ENCODE data around the gene MAPK10. TPM values are rescaled to one million over a fixed set of nuclear protein-coding genes. Genes with fewer than 3 reads are reported as not detected.

Gene MAPK10
- polyA plus RNA-seq, 3 donors: 0.36 TPM; not detected in 2

DNA sequence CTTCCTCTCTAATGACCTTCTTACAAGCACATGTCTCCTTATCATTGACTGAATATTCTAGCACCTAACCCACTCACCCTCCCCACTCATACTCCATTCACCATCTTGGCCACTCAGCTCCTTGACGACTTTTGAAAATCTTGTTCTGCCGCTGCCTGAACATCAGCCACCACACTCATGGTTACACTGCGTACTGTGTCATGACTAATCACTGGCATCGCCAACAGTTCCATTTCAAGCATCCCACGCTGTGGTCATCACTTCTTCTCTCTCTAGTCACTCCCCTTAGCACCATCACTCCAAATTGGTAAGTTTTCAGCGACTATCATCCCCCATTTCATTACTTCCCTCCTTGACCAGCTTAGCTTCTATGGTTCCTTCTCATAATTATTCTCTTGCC is 352.8 kb downstream of the MAPK10 start:
- Histone ChIP-seq H3K36me3 (replicated peaks in 1 of 2; ENCODE audit: control insufficient read depth in 1 of 2, insufficient read depth in 2 of 2, low read length in 2 of 2) (peaks cover 0 to 9% of the 10 kb centered on the region in 2 donors), H3K9me3 (replicated peaks in 1 of 2; ENCODE audit: control insufficient read depth in 1 of 2, insufficient read depth in 1 of 2, low read length in 2 of 2) (no peaks in the 10 kb centered on the region), H4K20me1 (ENCODE audit: insufficient read depth, low read length) (no peaks in the 10 kb centered on the region), H3K27me3 (ENCODE audit: control insufficient read depth in 2 of 2, insufficient read depth in 2 of 2, low read length in 2 of 2) (no peaks in the 10 kb centered on the region), H3K27ac (ENCODE audit: low read depth in 1 of 2, low read length in 2 of 2) (no peak overlapping the region), H3K9ac (ENCODE audit: insufficient read depth, low read length, poor library complexity, severe bottlenecking) (no peak overlapping the region), H3K4me1 (ENCODE audit: control insufficient read depth in 1 of 2, insufficient read depth in 2 of 2, low read length in 2 of 2) (no peaks in the 10 kb centered on the region), H3K4me2 (replicated peaks; ENCODE audit: extremely low read depth, low read length, poor library complexity, severe bottlenecking) (no peak overlapping the region), H3K4me3 (replicated peaks in 1 of 3; ENCODE audit: low read depth in 2 of 3, low read length in 3 of 3) (no peak overlapping the region), H2AFZ (ENCODE audit: insufficient read depth, low read depth, low read length, poor library complexity, severe bottlenecking) (no peak overlapping the region), H3K79me2 (ENCODE audit: insufficient read depth, low read length) (no peaks in the 10 kb centered on the region)
- H3K4me1 Mint-ChIP-seq: no peaks in the 10 kb centered on the region
- TF ChIP-seq CTCF (IDR thresholded peaks at IDR 0.05): no peak
- intact Hi-C loops (cut with micrococcal nuclease): no loop called here
- no peak overlapping the region for H3K27ac Mint-ChIP-seq
- WGBS (ENCODE audit: insufficient coverage): 98% methylated on average over 6 of the region's 6 CpGs
- peaks cover 0 to 2% (median 0%) of the 10 kb centered on the region in 7 donors for H3K9me3 Mint-ChIP-seq
- H3K4me3 Mint-ChIP-seq: no peak overlapping the region
- H3K27me3 Mint-ChIP-seq (ENCODE audit: low read depth in 3 of 3): no peaks in the 10 kb centered on the region
- no peak for DNase-seq
- H3K36me3 Mint-ChIP-seq: peaks cover 12% of the 10 kb centered on the region in 2 donors

GRCh38 chr4:86006057-86006456 is 353.8 kb downstream of the MAPK10 start:
- H4K20me1 ChIP-seq (ENCODE audit: insufficient read depth, low read length): no peaks in the 10 kb centered on the region
- H3K9me3 Mint-ChIP-seq: peaks cover 0 to 2% (median 0%) of the 10 kb centered on the region in 7 donors
- H3K27ac Mint-ChIP-seq: no peak overlapping the region
- H3K9ac ChIP-seq (ENCODE audit: insufficient read depth, low read length, poor library complexity, severe bottlenecking): no peak overlapping the region
- H3K36me3 ChIP-seq (replicated peaks in 1 of 2; ENCODE audit: control insufficient read depth in 1 of 2, insufficient read depth in 2 of 2, low read length in 2 of 2): peaks cover 0 to 14% of the 10 kb centered on the region in 2 donors
- no peaks in the 10 kb centered on the region for H3K9me3 ChIP-seq (replicated peaks in 1 of 2; ENCODE audit: control insufficient read depth in 1 of 2, insufficient read depth in 1 of 2, low read length in 2 of 2)
- H3K79me2 ChIP-seq (ENCODE audit: insufficient read depth, low read length): no peaks in the 10 kb centered on the region
- peaks cover 17% of the 10 kb centered on the region in 2 donors for H3K36me3 Mint-ChIP-seq
- no peak overlapping the region for H3K27ac ChIP-seq (ENCODE audit: low read depth in 1 of 2, low read length in 2 of 2)
- no peak overlapping the region for H3K4me2 ChIP-seq (replicated peaks; ENCODE audit: extremely low read depth, low read length, poor library complexity, severe bottlenecking)
- H3K4me1 Mint-ChIP-seq: no peaks in the 10 kb centered on the region
- intact Hi-C loops (cut with micrococcal nuclease): no loop called here
- no peak overlapping the region for H3K4me3 Mint-ChIP-seq
- DNase-seq: no peak
- H3K4me1 ChIP-seq (ENCODE audit: control insufficient read depth in 1 of 2, insufficient read depth in 2 of 2, low read length in 2 of 2): no peaks in the 10 kb centered on the region
- no peaks in the 10 kb centered on the region for H3K27me3 Mint-ChIP-seq (ENCODE audit: low read depth in 3 of 3)
- no peak overlapping the region for H2AFZ ChIP-seq (ENCODE audit: insufficient read depth, low read depth, low read length, poor library complexity, severe bottlenecking)
- TF ChIP-seq CTCF (IDR thresholded peaks at IDR 0.05): no peak
- no peak overlapping the region for H3K4me3 ChIP-seq (replicated peaks in 1 of 3; ENCODE audit: low read depth in 2 of 3, low read length in 3 of 3)
- H3K27me3 ChIP-seq (ENCODE audit: control insufficient read depth in 2 of 2, insufficient read depth in 2 of 2, low read length in 2 of 2): no peaks in the 10 kb centered on the region
